Cardiac fibroblast (primary cell): ENCODE data around the gene UGT1A5.
"Not testable (repeated sequence)": the region's sequence is repeated elsewhere in the genome, so short reads cannot be mapped to it uniquely, and the experiment has no call there.

Experiments
- DNase-seq, 2 donors: peaks; one replicate each; pipeline versions ENCODE4 v3.0.0 to v3.0.0-alpha.2; 2010; ENCODE audit warnings: low read depth in 2 of 2
- H3K4me3 ChIP-seq, 2 donors: replicated peaks in 1 of 2; 1 replicate in 1 of 2; 2 replicates in 1 of 2; pipeline ENCODE4 v1.5.1; 2011; ENCODE audit warnings: low read depth in 2 of 2, low read length in 2 of 2, mild to moderate bottlenecking in 2 of 2, moderate library complexity in 1 of 2
- CTCF ChIP-seq: IDR thresholded peaks from one replicate; pipeline ENCODE4 v1.5.1; 2011; ENCODE audit warnings: low read depth, mild to moderate bottlenecking, low read length, inconsistent platforms

Gene UGT1A5

DNA sequence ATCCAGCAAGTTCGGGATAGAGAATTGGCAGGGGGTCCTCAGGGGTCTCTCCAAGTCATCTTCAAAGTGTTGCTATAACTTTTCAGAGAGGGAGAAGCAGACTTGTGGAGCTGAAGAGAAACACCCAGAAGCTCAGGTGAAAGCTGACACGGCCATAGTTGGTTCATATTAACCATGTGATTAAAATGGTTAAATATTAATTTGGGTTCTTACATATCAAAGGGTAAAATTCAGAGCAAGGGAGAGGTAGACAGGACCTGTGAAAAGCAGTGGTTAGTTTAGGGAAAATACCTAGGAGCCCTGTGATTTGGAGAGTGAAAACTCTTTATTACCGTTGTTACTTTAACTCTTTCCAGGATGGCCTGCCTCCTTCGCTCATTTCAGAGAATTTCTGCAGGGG is 20.1 kb upstream of the UGT1A5 start, which contains the start of gene UGT1A6:
UGT1A6 (plus strand) TSS at position 243 of the 400 bp plus-strand sequence; CDS start at position 358, 115 bp downstream.
- no peak within 1 kb of the TSS for H3K4me3 ChIP-seq
- DNase-seq, result no peak

DNA sequence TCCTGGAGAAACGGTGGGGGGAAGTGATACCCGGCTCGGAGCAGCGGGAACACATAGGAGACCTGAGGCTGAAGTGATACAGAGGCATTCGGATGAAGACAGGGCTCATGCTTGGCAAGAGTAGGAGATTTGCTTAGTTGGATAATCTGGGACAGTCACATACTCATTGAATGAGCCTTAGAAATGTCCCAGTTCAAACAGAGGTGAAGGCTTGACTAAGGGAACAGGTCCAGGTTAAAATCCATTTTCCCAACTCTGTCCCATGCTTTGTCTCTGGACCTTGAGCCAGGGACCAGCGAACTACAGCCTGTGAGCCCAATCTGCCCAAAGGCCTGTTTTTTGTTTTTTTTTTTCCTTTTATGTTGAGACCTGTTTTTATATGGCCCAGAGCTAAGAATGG is 18.7 kb upstream of the UGT1A5 start:
- no peak for TF ChIP-seq CTCF
- no peak overlapping the region for H3K4me3 ChIP-seq
- no peak for DNase-seq

More for the DNA sequence above, 20.1 kb upstream of the UGT1A5 start, which contains the start of gene UGT1A6:
- TF ChIP-seq CTCF, result no peak

DNA sequence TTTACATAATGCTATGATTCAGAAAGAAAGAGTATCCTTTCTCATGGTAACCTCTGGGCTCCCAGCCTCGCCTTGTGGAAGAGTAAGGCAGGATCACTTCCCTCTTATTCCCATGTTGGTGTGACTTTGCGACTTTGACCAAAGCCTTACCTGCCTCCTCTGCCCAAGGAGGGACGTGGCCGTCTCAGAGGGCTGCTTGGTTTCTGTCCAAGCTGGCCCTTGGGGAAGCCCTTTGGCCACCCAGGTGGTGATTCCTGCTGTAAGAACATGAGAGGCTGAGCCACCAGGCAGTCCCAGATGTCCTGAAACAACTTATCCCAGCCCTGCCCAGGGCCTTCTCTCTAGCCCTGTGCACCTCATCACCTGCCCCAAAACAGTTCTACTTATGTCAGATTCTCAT is 14.0 kb upstream of the UGT1A5 start:
- TF ChIP-seq CTCF, result no peak
- no peak for DNase-seq
- H3K4me3 ChIP-seq, result no peak overlapping the region

DNA sequence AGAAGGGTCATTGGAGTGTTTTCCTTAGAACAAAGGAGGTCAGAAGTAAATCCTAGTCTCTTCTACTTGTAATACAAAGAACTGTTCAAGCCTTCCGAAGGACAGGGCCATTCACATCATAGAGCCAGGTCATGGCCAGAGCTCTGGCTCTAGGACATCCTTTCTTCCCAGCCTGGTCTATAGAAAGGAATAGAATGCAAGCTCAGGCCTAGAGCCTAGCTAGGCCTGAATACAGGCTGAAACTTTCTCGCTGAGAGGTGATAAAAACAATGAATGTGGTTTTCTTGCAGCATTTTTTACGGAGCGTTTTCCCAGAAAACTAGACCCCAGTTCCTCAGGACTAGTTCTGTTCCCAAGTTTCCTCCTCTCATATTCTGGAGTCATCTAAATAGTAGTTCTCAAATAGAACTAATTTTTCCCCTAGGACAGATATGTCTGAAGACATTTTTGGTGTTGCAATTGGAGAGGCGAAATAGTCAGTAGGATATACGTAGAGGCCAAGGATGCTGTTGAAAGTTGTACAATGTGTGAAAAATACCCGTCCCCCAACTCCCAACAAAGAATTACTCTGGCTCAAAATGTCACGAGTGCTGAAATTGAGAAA is 13.2 kb upstream of the UGT1A5 start:
- no peak overlapping the region for H3K4me3 ChIP-seq
- no peak for TF ChIP-seq CTCF
- peak in 1 of 2 donors; percentile 90 for DNase-seq

GRCh38 chr2:233700028-233700635 is 12.6 kb upstream of the UGT1A5 start:
- DNase-seq, result peak; percentile 61 to 97
- no peak for TF ChIP-seq CTCF
- H3K4me3 ChIP-seq, result no peak overlapping the region

- not testable (repeated sequence) for DNase-seq, H3K4me3 ChIP-seq
Measured at GRCh38 chr2:233700842-233701241, 11.9 kb upstream of the UGT1A5 start.

- no peak for TF ChIP-seq CTCF
- H3K4me3 ChIP-seq, result no peak overlapping the region
- DNase-seq, result no peak
Measured at GRCh38 chr2:233702238-233702637, 10.5 kb upstream of the UGT1A5 start.
